ENCODE measurements around the gene NPAS4. TPM values are rescaled to one million over a fixed set of nuclear protein-coding genes. Genes with fewer than 3 reads are reported as not detected.

NPAS4 gene
- total and polyA plus RNA-seq, 9 of the 15 experiments (the other 6 are each of a cell fraction or from before 2014, with no cell fraction given): not detected

DNA sequence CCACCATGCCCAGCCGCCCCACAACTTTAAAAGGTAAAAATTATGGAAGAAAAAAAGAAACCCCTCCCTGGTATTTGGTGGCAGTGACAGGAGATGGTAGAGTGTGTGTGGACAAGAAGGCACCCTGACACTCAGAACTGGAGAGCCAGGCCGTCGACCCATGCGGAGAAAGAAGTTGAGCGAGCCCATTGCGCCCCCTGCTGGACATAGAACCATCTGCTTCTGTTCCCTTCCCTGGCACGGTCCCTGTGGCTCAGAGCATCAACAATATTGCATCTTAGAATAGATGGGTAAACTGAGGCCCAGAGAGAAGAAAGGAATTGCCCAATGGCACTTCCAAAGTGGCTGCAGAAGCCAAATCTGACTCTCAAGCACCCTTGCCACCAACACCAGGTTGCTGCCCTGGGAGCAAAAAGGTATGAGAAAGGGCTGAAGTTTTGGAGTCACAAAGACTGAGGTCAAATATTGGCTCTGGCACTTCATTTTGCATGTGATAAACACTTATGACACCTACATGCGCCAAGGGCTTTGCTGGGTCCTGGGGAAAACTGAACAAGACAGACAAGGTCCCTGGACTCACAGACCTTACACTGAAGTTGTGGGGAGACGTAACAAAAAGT, 9.3 kb downstream of the NPAS4 start (continued):
- TF ChIP-seq ZHX1 (conservative IDR thresholded peaks at IDR 0.05; ENCODE audit: low read length) (no peak), ZSCAN29 (IDR thresholded peaks at IDR 0.05) (no peak), SRF (CRISPR knock-in tag; IDR thresholded peaks at IDR 0.05) (no peak), CTCF (IDR thresholded peaks at IDR 0.05 in 2 of 3, conservative IDR thresholded peaks at IDR 0.05 in 1 of 3; ENCODE audit: insufficient read depth in 2 of 3, low read depth in 1 of 3, low read length in 3 of 3) (peak; percentile 88 to 91 (median 91)), RAD21 (CRISPR knock-in tag; conservative IDR thresholded peaks at IDR 0.05 in 1 of 2, IDR thresholded peaks at IDR 0.05 in 1 of 2) (peak; percentile 64 to 76), CHD2 (IDR thresholded peaks at IDR 0.05; ENCODE audit: low read depth, low read length) (peak; percentile 11; the same call in 1 of the 2 replicates), PTTG1 (tag; IDR thresholded peaks at IDR 0.05; ENCODE audit: low read depth) (no peak), NEUROD1 (IDR thresholded peaks at IDR 0.05; ENCODE audit: borderline replicate concordance, low read depth, low read length, partially characterized antibody) (no peak), MIER1 (IDR thresholded peaks at IDR 0.05; ENCODE audit: low read depth) (0 out of 2 replicates have a peak, but pooled peaks have one; percentile 43), ASH1L (IDR thresholded peaks at IDR 0.05; ENCODE audit: borderline replicate concordance, low read depth, partially characterized antibody) (no peak)
- TF ChIP-seq, protein P1, sequence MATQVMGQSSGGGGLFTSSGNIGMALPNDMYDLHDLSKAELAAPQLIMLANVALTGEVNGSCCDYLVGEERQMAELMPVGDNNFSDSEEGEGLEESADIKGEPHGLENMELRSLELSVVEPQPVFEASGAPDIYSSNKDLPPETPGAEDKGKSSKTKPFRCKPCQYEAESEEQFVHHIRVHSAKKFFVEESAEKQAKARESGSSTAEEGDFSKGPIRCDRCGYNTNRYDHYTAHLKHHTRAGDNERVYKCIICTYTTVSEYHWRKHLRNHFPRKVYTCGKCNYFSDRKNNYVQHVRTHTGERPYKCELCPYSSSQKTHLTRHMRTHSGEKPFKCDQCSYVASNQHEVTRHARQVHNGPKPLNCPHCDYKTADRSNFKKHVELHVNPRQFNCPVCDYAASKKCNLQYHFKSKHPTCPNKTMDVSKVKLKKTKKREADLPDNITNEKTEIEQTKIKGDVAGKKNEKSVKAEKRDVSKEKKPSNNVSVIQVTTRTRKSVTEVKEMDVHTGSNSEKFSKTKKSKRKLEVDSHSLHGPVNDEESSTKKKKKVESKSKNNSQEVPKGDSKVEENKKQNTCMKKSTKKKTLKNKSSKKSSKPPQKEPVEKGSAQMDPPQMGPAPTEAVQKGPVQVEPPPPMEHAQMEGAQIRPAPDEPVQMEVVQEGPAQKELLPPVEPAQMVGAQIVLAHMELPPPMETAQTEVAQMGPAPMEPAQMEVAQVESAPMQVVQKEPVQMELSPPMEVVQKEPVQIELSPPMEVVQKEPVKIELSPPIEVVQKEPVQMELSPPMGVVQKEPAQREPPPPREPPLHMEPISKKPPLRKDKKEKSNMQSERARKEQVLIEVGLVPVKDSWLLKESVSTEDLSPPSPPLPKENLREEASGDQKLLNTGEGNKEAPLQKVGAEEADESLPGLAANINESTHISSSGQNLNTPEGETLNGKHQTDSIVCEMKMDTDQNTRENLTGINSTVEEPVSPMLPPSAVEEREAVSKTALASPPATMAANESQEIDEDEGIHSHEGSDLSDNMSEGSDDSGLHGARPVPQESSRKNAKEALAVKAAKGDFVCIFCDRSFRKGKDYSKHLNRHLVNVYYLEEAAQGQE (IDR thresholded peaks at IDR 0.05; ENCODE audit: borderline replicate concordance): peak; percentile 78
- TF ChIP-seq, protein P1 (CRISPR knock-in tag; IDR thresholded peaks at IDR 0.05; ENCODE audit: low read depth): no peak
